HEK293 (cell line): ENCODE data around the gene CHST5.

ENCODE experiments used
- CTCF ChIA-PET: fragments of 350-600 bp; formaldehyde crosslinking; extraction: SDS; loops from one replicate; lab custom pipeline; 2021; ENCODE audit warnings: antibody characterized with exemption; lab: Yijun Ruan, JAX
- POLR2A ChIA-PET: fragments of 300-600 bp; formaldehyde crosslinking; extraction: SDS; loops from one replicate; lab custom pipeline; 2020; ENCODE audit warnings: antibody characterized with exemption, inconsistent platforms; lab: Yijun Ruan, JAX
- H3K27ac ChIP-seq: fragments of 200-500 bp; sonication (Bioruptor generic); 2 replicates; pipeline ENCODE4 v1.5.1; 2014; ENCODE audit warnings: low read depth, low read length, control low read depth, inconsistent platforms; ENCODE audit errors: extremely low read depth
- H3K36me3 ChIP-seq, 2 experiments: fragments of 200-500 bp in 1 of 2; sonication (Bioruptor generic) in 1 of 2; 1 replicate in 1 of 2; 2 replicates in 1 of 2; pipeline ENCODE4 v1.5.1; 2014 to 2017; ENCODE audit warnings: inconsistent platforms in 2 of 2, low read length in 2 of 2; ENCODE audit not compliant: control insufficient read depth in 2 of 2, insufficient read depth in 1 of 2
- H3K4me1 ChIP-seq: fragments of 200-500 bp; sonication (Bioruptor generic); 2 replicates; pipeline ENCODE4 v1.5.1; 2014; ENCODE audit warnings: mild to moderate bottlenecking, low read length, inconsistent platforms; ENCODE audit not compliant: control insufficient read depth, insufficient read depth
- H3K4me3 ChIP-seq: 2 replicates; pipeline ENCODE4 v1.5.1; 2011; ENCODE audit warnings: low read depth, mild to moderate bottlenecking, control low read depth, low read length, moderate library complexity
- H3K9me3 ChIP-seq: fragments of 200-500 bp; sonication (Bioruptor generic); 2 replicates; pipeline ENCODE4 v1.5.1; 2014; ENCODE audit warnings: low read depth, low read length, inconsistent platforms; ENCODE audit not compliant: control insufficient read depth, insufficient read depth
- FEZF1 ChIP-seq: fragments of 450-650 bp; formaldehyde crosslinking; IDR thresholded peaks from 2 replicates; pipeline ENCODE4 v1.5.1; 2016; ENCODE audit warnings: missing biosample characterization, missing genetic modification characterization
- GLIS2 ChIP-seq: fragments of 450-650 bp; formaldehyde crosslinking; IDR thresholded peaks from 2 replicates; pipeline ENCODE4 v1.5.1; 2016; ENCODE audit warnings: missing biosample characterization, missing genetic modification characterization
- KLF16 ChIP-seq: fragments of 450-650 bp; formaldehyde crosslinking; IDR thresholded peaks from 2 replicates; pipeline ENCODE4 v1.5.1; 2017; ENCODE audit warnings: missing biosample characterization, missing genetic modification characterization
- MZF1 ChIP-seq: fragments of 450-650 bp; formaldehyde crosslinking; IDR thresholded peaks from 2 replicates; pipeline ENCODE4 v1.5.1; 2017; ENCODE audit warnings: missing biosample characterization, missing genetic modification characterization, borderline replicate concordance
- OSR2 ChIP-seq: fragments of 450-650 bp; formaldehyde crosslinking; IDR thresholded peaks from 2 replicates; pipeline ENCODE4 v1.5.1; 2016; ENCODE audit warnings: missing biosample characterization, missing genetic modification characterization
- WT1 ChIP-seq: fragments of 450-650 bp; formaldehyde crosslinking; IDR thresholded peaks from 2 replicates; pipeline ENCODE4 v1.5.1; 2016; ENCODE audit warnings: missing biosample characterization, missing genetic modification characterization
- ZBTB49 ChIP-seq: fragments of 450-650 bp; formaldehyde crosslinking; IDR thresholded peaks from 2 replicates; pipeline ENCODE4 v1.5.1; 2016; ENCODE audit warnings: missing biosample characterization, missing genetic modification characterization, low read depth
- ZEB2 ChIP-seq: fragments of 450-650 bp; formaldehyde crosslinking; IDR thresholded peaks from 2 replicates; pipeline ENCODE4 v1.5.1; 2016; ENCODE audit warnings: missing biosample characterization, missing genetic modification characterization
- ZFP37 ChIP-seq: fragments of 450-650 bp; formaldehyde crosslinking; IDR thresholded peaks from 2 replicates; pipeline ENCODE4 v1.5.1; 2016; ENCODE audit warnings: missing biosample characterization, missing genetic modification characterization
- ZFP69B ChIP-seq: fragments of 450-650 bp; formaldehyde crosslinking; IDR thresholded peaks from 2 replicates; pipeline ENCODE4 v1.5.1; 2016; ENCODE audit warnings: missing biosample characterization, missing genetic modification characterization
- ZNF155 ChIP-seq: fragments of 450-650 bp; formaldehyde crosslinking; IDR thresholded peaks from 2 replicates; pipeline ENCODE4 v1.5.1; 2016; ENCODE audit warnings: missing biosample characterization, missing genetic modification characterization
- ZNF24 ChIP-seq: fragments of 450-650 bp; formaldehyde crosslinking; IDR thresholded peaks from 2 replicates; pipeline ENCODE4 v1.5.1; 2016; ENCODE audit warnings: missing biosample characterization, missing genetic modification characterization
- ZNF341 ChIP-seq: fragments of 450-650 bp; formaldehyde crosslinking; IDR thresholded peaks from 2 replicates; pipeline ENCODE4; 2016; ENCODE audit warnings: low read depth, missing biosample characterization, missing genetic modification characterization
- ZNF366 ChIP-seq: fragments of 450-650 bp; formaldehyde crosslinking; conservative IDR thresholded peaks from 2 replicates; pipeline ENCODE4 v1.5.1; 2016; ENCODE audit warnings: missing biosample characterization, missing genetic modification characterization
- ZNF596 ChIP-seq: fragments of 450-650 bp; IDR thresholded peaks from 2 replicates; pipeline ENCODE4 v1.5.0; 2018; ENCODE audit warnings: missing biosample characterization, mild to moderate bottlenecking, missing genetic modification characterization, moderate library complexity
- ZNF610 ChIP-seq: fragments of 450-650 bp; formaldehyde crosslinking; IDR thresholded peaks from 2 replicates; pipeline ENCODE4 v1.5.1; 2016; ENCODE audit warnings: missing biosample characterization, missing genetic modification characterization, borderline replicate concordance
- ZNF658 ChIP-seq: fragments of 450-650 bp; formaldehyde crosslinking; IDR thresholded peaks from 2 replicates; pipeline ENCODE4; 2016; ENCODE audit warnings: missing biosample characterization, missing genetic modification characterization
- ZNF776 ChIP-seq: fragments of 450-650 bp; formaldehyde crosslinking; IDR thresholded peaks from 2 replicates; pipeline ENCODE4 v1.5.0; 2017; ENCODE audit warnings: missing biosample characterization, missing genetic modification characterization, borderline replicate concordance
- ZSCAN23 ChIP-seq: fragments of 450-650 bp; formaldehyde crosslinking; IDR thresholded peaks from 2 replicates; pipeline ENCODE4 v1.5.1; 2016; ENCODE audit warnings: missing biosample characterization, missing genetic modification characterization
- TF ChIP-seq, protein P1 (sequence below): fragments of 450-650 bp; formaldehyde crosslinking; IDR thresholded peaks from 2 replicates; pipeline ENCODE4 v1.5.1; 2016; ENCODE audit warnings: missing biosample characterization, missing genetic modification characterization

The CHST5 gene

DNA sequence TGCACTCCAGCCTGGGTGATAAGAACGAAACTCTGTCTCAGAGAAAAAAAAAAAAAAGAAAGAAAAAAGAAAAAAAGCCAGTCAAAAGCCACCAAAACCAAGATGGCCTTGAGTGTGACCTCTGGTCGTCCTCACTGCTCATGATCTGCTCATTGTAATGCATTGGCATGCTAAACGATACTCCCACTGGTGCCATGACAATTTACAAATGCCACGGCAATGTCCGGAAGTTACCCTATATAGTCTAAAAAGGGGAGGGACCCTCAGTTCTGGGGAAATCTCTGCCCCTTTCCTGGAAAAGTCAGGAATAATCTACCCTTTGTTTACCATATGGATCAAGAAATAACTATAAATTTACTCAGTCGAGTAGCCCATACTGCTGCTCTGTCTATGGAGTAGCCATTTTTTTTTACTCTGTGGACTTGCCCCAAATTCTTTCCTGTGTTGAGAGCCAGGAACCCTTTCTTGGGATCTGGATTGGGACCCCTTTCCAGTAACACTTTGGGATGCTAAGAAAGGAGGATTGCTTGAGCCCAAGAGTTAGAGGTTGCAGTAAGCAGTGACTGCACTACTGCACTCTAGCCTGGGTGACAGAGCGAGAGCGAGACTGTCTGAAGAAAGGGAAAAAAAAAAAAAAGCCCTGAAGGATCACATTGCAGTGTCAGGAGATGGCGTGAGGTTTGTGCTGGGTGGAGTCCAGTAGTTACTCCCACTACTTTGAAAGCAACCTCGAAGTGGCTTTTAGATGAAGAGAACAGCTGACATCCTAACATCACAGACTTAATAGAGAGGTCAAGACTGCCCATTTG is 23.9 kb upstream of the CHST5 start:
- TF ChIP-seq, protein P1, sequence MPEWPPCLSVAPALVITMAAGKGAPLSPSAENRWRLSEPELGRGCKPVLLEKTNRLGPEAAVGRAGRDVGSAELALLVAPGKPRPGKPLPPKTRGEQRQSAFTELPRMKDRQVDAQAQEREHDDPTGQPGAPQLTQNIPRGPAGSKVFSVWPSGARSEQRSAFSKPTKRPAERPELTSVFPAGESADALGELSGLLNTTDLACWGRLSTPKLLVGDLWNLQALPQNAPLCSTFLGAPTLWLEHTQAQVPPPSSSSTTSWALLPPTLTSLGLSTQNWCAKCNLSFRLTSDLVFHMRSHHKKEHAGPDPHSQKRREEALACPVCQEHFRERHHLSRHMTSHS (tag by site-specific recombination): no peak
- TF ChIP-seq GLIS2 (tag by site-specific recombination) (no peak), ZNF341 (tag by site-specific recombination) (no peak), ZFP37 (tag by site-specific recombination) (no peak), ZNF366 (tag by site-specific recombination) (no peak), ZNF155 (tag by site-specific recombination) (no peak), ZBTB49 (tag by site-specific recombination) (no peak), ZNF776 (tag by site-specific recombination) (no peak), ZFP69B (tag by site-specific recombination) (no peak)
- TF ChIP-seq, all 188 proteins: peak for 0
- Histone ChIP-seq H3K4me1 (no peaks in the 10 kb centered on the region), H3K9me3 (no peaks in the 10 kb centered on the region), H3K27ac (no peak overlapping the region), H3K4me3 (no peak overlapping the region), H3K36me3 (no peaks in the 10 kb centered on the region)
- ChIA-PET CTCF (interaction anchor here (1.6 kb wide), 1 partner anchor 62 kb away, joined by 3 read pairs; no protein-coding TSS in a partner anchor), POLR2A (no interaction called here)

GRCh38 chr16:75558846-75559401 is 23.0 kb upstream of the CHST5 start:
- TF ChIP-seq MZF1 (no peak), ZEB2 (no peak), ZNF24 (no peak), ZNF610 (tag by site-specific recombination) (no peak), ZSCAN23 (tag by site-specific recombination) (no peak), ZNF596 (tag by site-specific recombination) (no peak), WT1 (tag by site-specific recombination) (no peak), KLF16 (tag by site-specific recombination) (no peak), ZNF658 (tag by site-specific recombination) (no peak), OSR2 (tag by site-specific recombination) (no peak), FEZF1 (tag by site-specific recombination) (no peak)
- Histone ChIP-seq H3K9me3 (no peaks in the 10 kb centered on the region), H3K4me3 (no peak overlapping the region), H3K36me3 (no peaks in the 10 kb centered on the region), H3K4me1 (no peaks in the 10 kb centered on the region), H3K27ac (no peak overlapping the region)
- ChIA-PET CTCF (interaction anchor here (0.8 to 1.6 kb wide), 2 partner anchors 35 to 63 kb away, joined by 3 to 4 read pairs; no protein-coding TSS in a partner anchor), POLR2A (no interaction called here)
